Ishikawa (cell line): ENCODE measurements around the gene ZMIZ1.

ENCODE experiments used
- CEBPB ChIP-seq: IDR thresholded peaks from 2 replicates; pipeline ENCODE4 v1.6.1; 2012
- CREB1 ChIP-seq: IDR thresholded peaks from 2 replicates; pipeline ENCODE4 v1.6.1; 2012; ENCODE audit warnings: low read depth
- EGR1 ChIP-seq: IDR thresholded peaks from 2 replicates; pipeline ENCODE4 v1.6.1; 2012
- EP300 ChIP-seq: IDR thresholded peaks from 2 replicates; pipeline ENCODE4 v1.6.1; 2012; ENCODE audit warnings: borderline replicate concordance
- FOXM1 ChIP-seq: IDR thresholded peaks from 2 replicates; pipeline ENCODE4 v1.6.1; 2012; ENCODE audit warnings: low read depth, borderline replicate concordance
- NFIC ChIP-seq: IDR thresholded peaks from 2 replicates; pipeline ENCODE4 v1.6.1; 2012
- RAD21 ChIP-seq: IDR thresholded peaks from 2 replicates; pipeline ENCODE4 v1.6.1; 2012; ENCODE audit warnings: low read depth
- TAF1 ChIP-seq: IDR thresholded peaks from 2 replicates; pipeline ENCODE4 v1.6.1; 2012; ENCODE audit warnings: low read depth, mild to moderate bottlenecking
- TCF12 ChIP-seq: IDR thresholded peaks from 2 replicates; pipeline ENCODE4 v1.6.1; 2012; ENCODE audit warnings: low read depth
- TEAD4 ChIP-seq: IDR thresholded peaks from 2 replicates; pipeline ENCODE4 v1.6.1; 2012
- YY1 ChIP-seq: IDR thresholded peaks from 2 replicates; pipeline ENCODE4 v1.6.1; 2012; ENCODE audit warnings: low read depth
- ZBTB7A ChIP-seq: IDR thresholded peaks from 2 replicates; pipeline ENCODE4 v1.6.1; 2012; ENCODE audit warnings: low read depth
- TF ChIP-seq, protein P1 (sequence below): IDR thresholded peaks from 2 replicates; pipeline ENCODE4 v1.6.1; 2012
- TF ChIP-seq, protein P2 (sequence below): IDR thresholded peaks from 2 replicates; pipeline ENCODE4 v1.6.1; 2012; ENCODE audit warnings: low read depth, mild to moderate bottlenecking
- TF ChIP-seq, protein P3 (sequence below): IDR thresholded peaks from 2 replicates; pipeline ENCODE4 v1.6.1; 2012

ZMIZ1 gene

DNA sequence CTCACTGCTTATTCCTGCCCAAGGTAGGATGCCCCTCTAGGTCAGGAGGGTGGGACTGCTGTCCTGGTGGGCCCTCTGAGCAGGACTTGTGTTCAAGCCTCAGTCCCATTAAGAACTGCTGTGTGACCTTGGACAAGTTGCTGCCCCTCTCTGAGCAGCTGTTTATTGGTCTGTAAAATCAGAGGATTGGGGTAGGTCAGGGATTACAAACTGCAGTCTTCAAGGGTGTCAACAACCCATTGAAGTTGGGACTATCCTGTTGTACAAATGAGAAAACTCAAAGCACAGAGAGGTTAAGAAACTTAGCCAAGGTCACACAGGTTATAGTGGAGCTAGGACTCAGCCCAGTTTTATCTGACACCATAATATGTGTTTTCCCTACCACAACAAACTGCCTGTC is 55.3 kb downstream of the ZMIZ1 start:
- TF ChIP-seq RAD21, result no peak
- TF ChIP-seq ZBTB7A, result no peak
- no peak for TF ChIP-seq TCF12
- no peak for TF ChIP-seq EGR1
- TF ChIP-seq YY1, result no peak
- TF ChIP-seq, protein P1, sequence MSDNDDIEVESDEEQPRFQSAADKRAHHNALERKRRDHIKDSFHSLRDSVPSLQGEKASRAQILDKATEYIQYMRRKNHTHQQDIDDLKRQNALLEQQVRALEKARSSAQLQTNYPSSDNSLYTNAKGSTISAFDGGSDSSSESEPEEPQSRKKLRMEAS, result no peak
- TF ChIP-seq TAF1, result no peak
- TF ChIP-seq FOXM1, result no peak
- TF ChIP-seq CEBPB, result no peak
- TF ChIP-seq, protein P2, sequence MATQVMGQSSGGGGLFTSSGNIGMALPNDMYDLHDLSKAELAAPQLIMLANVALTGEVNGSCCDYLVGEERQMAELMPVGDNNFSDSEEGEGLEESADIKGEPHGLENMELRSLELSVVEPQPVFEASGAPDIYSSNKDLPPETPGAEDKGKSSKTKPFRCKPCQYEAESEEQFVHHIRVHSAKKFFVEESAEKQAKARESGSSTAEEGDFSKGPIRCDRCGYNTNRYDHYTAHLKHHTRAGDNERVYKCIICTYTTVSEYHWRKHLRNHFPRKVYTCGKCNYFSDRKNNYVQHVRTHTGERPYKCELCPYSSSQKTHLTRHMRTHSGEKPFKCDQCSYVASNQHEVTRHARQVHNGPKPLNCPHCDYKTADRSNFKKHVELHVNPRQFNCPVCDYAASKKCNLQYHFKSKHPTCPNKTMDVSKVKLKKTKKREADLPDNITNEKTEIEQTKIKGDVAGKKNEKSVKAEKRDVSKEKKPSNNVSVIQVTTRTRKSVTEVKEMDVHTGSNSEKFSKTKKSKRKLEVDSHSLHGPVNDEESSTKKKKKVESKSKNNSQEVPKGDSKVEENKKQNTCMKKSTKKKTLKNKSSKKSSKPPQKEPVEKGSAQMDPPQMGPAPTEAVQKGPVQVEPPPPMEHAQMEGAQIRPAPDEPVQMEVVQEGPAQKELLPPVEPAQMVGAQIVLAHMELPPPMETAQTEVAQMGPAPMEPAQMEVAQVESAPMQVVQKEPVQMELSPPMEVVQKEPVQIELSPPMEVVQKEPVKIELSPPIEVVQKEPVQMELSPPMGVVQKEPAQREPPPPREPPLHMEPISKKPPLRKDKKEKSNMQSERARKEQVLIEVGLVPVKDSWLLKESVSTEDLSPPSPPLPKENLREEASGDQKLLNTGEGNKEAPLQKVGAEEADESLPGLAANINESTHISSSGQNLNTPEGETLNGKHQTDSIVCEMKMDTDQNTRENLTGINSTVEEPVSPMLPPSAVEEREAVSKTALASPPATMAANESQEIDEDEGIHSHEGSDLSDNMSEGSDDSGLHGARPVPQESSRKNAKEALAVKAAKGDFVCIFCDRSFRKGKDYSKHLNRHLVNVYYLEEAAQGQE, result no peak
- TF ChIP-seq, protein P3, sequence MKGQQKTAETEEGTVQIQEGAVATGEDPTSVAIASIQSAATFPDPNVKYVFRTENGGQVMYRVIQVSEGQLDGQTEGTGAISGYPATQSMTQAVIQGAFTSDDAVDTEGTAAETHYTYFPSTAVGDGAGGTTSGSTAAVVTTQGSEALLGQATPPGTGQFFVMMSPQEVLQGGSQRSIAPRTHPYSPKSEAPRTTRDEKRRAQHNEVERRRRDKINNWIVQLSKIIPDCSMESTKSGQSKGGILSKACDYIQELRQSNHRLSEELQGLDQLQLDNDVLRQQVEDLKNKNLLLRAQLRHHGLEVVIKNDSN, result no peak
- no peak for TF ChIP-seq CREB1
- TF ChIP-seq TEAD4, result no peak
- TF ChIP-seq NFIC, result no peak
- TF ChIP-seq EP300, result no peak

DNA sequence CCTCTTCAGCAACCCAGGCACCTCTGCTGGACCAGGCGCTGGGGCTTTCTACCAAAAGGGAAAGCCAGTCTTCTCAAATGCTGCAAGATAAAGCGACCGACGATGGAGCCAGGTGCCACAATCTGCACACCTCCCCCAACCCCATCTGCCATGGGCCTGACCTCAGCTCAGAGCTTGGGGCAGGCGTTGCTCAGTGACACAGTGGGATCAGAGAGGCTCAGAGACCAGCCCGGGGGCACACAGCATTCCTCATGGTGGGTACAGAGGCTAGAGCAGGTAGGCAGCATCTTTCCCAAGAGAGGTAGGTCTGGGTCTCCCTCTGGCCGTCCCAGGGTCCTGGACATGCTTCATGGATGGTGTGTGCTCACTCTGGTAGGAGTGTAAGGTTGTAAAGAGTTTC is 56.3 kb downstream of the ZMIZ1 start:
- TF ChIP-seq TAF1, result no peak
- TF ChIP-seq ZBTB7A, result no peak
- TF ChIP-seq CEBPB, result no peak
- TF ChIP-seq TEAD4, result no peak
- TF ChIP-seq, protein P2, result no peak
- no peak for TF ChIP-seq EGR1
- no peak for TF ChIP-seq CREB1
- TF ChIP-seq, protein P1, result no peak
- TF ChIP-seq YY1, result no peak

DNA sequence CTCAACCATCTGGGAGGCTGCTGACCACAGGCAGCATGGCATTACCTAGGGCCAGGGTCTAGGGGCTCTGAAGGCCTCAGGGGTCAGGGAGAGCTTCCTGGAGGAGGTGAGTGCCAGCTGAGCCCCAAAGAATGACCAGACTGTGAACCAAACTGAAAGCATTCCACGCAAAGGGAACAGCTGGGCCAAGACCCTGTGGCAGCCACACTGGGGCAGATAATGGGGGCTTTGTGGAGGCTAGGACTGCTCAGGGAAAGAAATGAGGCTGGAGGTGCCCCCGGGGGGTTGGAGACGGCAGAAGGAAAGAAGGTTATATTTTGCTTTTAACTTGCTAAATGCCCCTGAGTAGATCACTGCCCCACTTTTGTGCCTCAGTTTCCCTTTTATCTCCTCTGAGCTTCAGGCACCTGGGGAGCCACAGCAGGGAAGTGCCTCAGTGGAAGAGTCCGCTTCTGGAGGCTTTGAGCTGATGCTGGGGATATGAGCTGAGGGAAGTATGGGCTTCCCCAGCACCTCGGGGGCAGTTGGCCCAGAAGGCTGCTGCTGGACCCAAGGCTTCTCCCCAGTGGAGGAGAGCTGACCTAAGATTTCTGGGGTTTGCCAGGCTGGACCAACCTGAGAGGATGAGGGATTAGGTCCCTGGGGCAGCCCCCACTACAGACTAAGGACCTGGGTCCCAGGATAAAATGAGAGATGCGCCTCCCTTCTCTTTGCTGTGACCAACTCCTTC is 57.8 kb downstream of the ZMIZ1 start:
- TF ChIP-seq YY1 (no peak), EGR1 (no peak), TEAD4 (no peak), CEBPB (no peak)
- TF ChIP-seq, protein P1, result no peak

DNA sequence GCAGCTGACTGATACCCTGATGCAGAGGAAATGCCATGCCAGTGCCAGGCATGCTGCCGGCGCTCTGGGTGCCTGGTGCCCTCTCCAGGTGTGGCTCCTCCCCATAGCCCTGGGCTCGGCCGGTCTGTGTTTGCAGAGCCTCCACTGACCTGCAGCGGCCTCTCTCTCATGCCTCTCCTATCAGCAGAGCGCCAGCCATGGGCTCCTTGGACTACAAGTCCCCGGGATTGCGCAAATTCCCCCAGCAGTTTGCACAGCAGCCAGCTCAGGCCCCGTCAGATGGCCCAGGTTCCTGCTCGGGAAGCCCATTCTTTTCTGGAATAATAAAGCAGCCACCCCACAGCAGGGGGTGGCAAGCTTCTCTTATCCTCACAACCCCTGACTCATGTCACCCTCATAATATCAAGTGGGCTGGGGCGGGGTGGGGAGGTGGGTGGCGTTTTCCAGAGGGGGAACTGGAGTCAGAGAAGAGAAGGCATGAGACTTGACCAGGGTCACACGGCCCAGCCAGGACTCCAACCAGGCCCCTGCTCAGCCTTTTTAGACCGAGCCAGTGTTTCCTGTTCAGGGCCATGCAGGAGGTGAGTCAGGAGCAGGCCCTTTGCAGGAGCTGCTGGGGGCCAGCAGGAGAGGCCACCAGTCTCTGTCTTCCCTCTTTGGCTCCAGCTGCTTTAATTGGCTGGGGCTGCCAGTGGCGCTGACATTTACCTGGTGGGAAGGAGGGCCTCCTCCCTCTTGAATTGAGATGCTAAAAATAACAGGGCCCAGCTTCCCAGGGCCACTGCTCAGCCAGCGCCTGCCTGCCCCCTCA is 58.6 kb downstream of the ZMIZ1 start:
- TF ChIP-seq CEBPB (peak; percentile 97), RAD21 (peak; percentile 12; the same call in 1 of the 2 replicates), CREB1 (no peak), YY1 (no peak; the same call in 1 of the 2 replicates), ZBTB7A (peak; percentile 67; the same call in 1 of the 2 replicates), TCF12 (0 out of 2 replicates have a peak, but pooled peaks have one; percentile 22), EP300 (no peak), FOXM1 (no peak)
- TF ChIP-seq, protein P3, result no peak
- TF ChIP-seq, protein P1, result no peak

DNA sequence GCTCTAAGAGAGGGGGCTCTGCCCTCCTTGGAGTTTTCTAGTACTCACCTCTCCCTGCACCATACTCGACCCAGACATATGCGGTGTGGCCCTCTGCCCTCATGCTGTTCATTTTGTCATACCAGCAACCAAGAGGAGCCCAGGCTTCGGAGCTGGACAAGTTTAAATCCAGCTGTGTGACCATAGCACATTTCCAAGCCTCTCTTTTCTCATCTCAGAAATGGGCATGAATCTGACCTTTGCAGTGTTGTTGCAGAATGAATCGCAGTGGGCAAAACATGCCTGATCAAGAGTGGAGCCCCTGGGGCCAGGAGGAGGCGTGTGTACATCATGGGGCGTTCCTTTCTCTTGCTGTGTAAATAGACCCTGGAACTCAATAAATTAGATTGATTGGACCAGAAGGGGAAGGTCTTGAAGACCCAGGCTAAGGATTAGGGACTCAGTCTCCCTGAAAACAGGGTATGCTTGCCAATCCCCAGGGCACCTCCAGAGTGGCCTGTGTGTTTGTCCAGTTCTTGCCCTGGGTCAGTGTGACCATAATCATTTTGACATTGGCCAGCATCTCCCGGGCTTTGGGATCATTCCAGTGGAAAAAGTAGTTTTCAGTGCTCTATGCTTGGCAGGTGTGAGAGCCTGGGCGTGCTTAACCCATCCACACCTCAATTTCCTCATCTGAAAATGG is 59.6 kb downstream of the ZMIZ1 start:
- TF ChIP-seq TCF12 (no peak; the same call in 1 of the 2 replicates), FOXM1 (no peak), EP300 (no peak), TAF1 (no peak), RAD21 (no peak), ZBTB7A (no peak; the same call in 1 of the 2 replicates), CREB1 (no peak), YY1 (no peak), EGR1 (no peak)
- TF ChIP-seq, protein P1, result no peak
- TF ChIP-seq, protein P3, result no peak
- TF ChIP-seq, protein P2, result no peak
